HEK293 (cell line): Measurements from ENCODE around the gene PHLDB3.
"Not testable (repeated sequence)": the region's sequence is repeated elsewhere in the genome, so short reads cannot be mapped to it uniquely, and the experiment has no call there.

ENCODE experiments used
- CTCF ChIA-PET: fragments of 350-600 bp; formaldehyde crosslinking; extraction: SDS; loops from one replicate; lab custom pipeline; 2021; ENCODE audit warnings: antibody characterized with exemption; lab: Yijun Ruan, JAX
- POLR2A ChIA-PET: fragments of 300-600 bp; formaldehyde crosslinking; extraction: SDS; loops from one replicate; lab custom pipeline; 2020; ENCODE audit warnings: antibody characterized with exemption, inconsistent platforms; lab: Yijun Ruan, JAX
- H3K27ac ChIP-seq: fragments of 200-500 bp; sonication (Bioruptor generic); 2 replicates; pipeline ENCODE4 v1.5.1; 2014; ENCODE audit warnings: low read depth, low read length, control low read depth, inconsistent platforms; ENCODE audit errors: extremely low read depth
- H3K36me3 ChIP-seq, 2 experiments: fragments of 200-500 bp in 1 of 2; sonication (Bioruptor generic) in 1 of 2; 1 replicate in 1 of 2; 2 replicates in 1 of 2; pipeline ENCODE4 v1.5.1; 2014 to 2017; ENCODE audit warnings: inconsistent platforms in 2 of 2, low read length in 2 of 2; ENCODE audit not compliant: control insufficient read depth in 2 of 2, insufficient read depth in 1 of 2
- H3K4me1 ChIP-seq: fragments of 200-500 bp; sonication (Bioruptor generic); 2 replicates; pipeline ENCODE4 v1.5.1; 2014; ENCODE audit warnings: mild to moderate bottlenecking, low read length, inconsistent platforms; ENCODE audit not compliant: control insufficient read depth, insufficient read depth
- H3K4me3 ChIP-seq: 2 replicates; pipeline ENCODE4 v1.5.1; 2011; ENCODE audit warnings: low read depth, mild to moderate bottlenecking, control low read depth, low read length, moderate library complexity
- H3K9me3 ChIP-seq: fragments of 200-500 bp; sonication (Bioruptor generic); 2 replicates; pipeline ENCODE4 v1.5.1; 2014; ENCODE audit warnings: low read depth, low read length, inconsistent platforms; ENCODE audit not compliant: control insufficient read depth, insufficient read depth
- EGR2 ChIP-seq: fragments of 450-650 bp; formaldehyde crosslinking; IDR thresholded peaks from 2 replicates; pipeline ENCODE4 v1.5.1; 2016; ENCODE audit warnings: low read depth, missing biosample characterization, missing genetic modification characterization
- GLIS2 ChIP-seq: fragments of 450-650 bp; formaldehyde crosslinking; IDR thresholded peaks from 2 replicates; pipeline ENCODE4 v1.5.1; 2016; ENCODE audit warnings: missing biosample characterization, missing genetic modification characterization
- KLF9 ChIP-seq: fragments of 450-650 bp; formaldehyde crosslinking; IDR thresholded peaks from 2 replicates; pipeline ENCODE4 v1.5.1; 2016; ENCODE audit warnings: missing biosample characterization, missing genetic modification characterization, low read depth
- PATZ1 ChIP-seq: fragments of 450-650 bp; formaldehyde crosslinking; IDR thresholded peaks from 2 replicates; pipeline ENCODE4 v1.5.1; 2016; ENCODE audit warnings: missing biosample characterization, missing genetic modification characterization
- PRDM1 ChIP-seq: fragments of 450-650 bp; formaldehyde crosslinking; IDR thresholded peaks from 2 replicates; pipeline ENCODE4; 2016; ENCODE audit warnings: missing biosample characterization, missing genetic modification characterization
- ZFHX2 ChIP-seq: fragments of 450-650 bp; formaldehyde crosslinking; conservative IDR thresholded peaks from 2 replicates; pipeline ENCODE4 v1.5.1; 2016; ENCODE audit warnings: missing biosample characterization, missing genetic modification characterization
- ZNF2 ChIP-seq: fragments of 450-650 bp; formaldehyde crosslinking; IDR thresholded peaks from 2 replicates; pipeline ENCODE4 v1.5.1; 2016; ENCODE audit warnings: missing biosample characterization, missing genetic modification characterization
- ZNF274 ChIP-seq, 2 experiments: fragments of 200-500 bp in 1 of 2; fragments of 450-650 bp in 1 of 2; sonication (Bioruptor generic) in 1 of 2; formaldehyde crosslinking in 1 of 2; IDR thresholded peaks; 2 replicates each; pipeline versions ENCODE4 v1.5.1 to v1.6.1; 2014 to 2016; ENCODE audit warnings: borderline replicate concordance in 1 of 2, inconsistent platforms in 1 of 2, low read length in 1 of 2, missing biosample characterization in 1 of 2, missing genetic modification characterization in 1 of 2
- ZNF341 ChIP-seq: fragments of 450-650 bp; formaldehyde crosslinking; IDR thresholded peaks from 2 replicates; pipeline ENCODE4; 2016; ENCODE audit warnings: low read depth, missing biosample characterization, missing genetic modification characterization
- ZNF423 ChIP-seq: fragments of 450-650 bp; formaldehyde crosslinking; IDR thresholded peaks from 2 replicates; pipeline ENCODE4 v1.5.1; 2016; ENCODE audit warnings: missing biosample characterization, missing genetic modification characterization
- ZNF600 ChIP-seq: fragments of 450-650 bp; formaldehyde crosslinking; IDR thresholded peaks from 2 replicates; pipeline ENCODE4 v1.5.1; 2016; ENCODE audit warnings: missing biosample characterization, missing genetic modification characterization
- ZNF623 ChIP-seq: fragments of 450-650 bp; formaldehyde crosslinking; IDR thresholded peaks from 2 replicates; pipeline ENCODE4 v1.5.1; 2016; ENCODE audit warnings: missing biosample characterization, missing genetic modification characterization
- TF ChIP-seq, protein P1 (sequence below): fragments of 450-650 bp; formaldehyde crosslinking; IDR thresholded peaks from 2 replicates; pipeline ENCODE4 v1.5.1; 2016; ENCODE audit warnings: missing biosample characterization, missing genetic modification characterization
- TF ChIP-seq, protein P2 (sequence below): fragments of 450-650 bp; formaldehyde crosslinking; IDR thresholded peaks from 2 replicates; pipeline ENCODE4 v1.5.0; 2017; ENCODE audit warnings: missing biosample characterization, missing genetic modification characterization, borderline replicate concordance
- TF ChIP-seq, protein P3 (sequence below): fragments of 450-650 bp; formaldehyde crosslinking; IDR thresholded peaks from 2 replicates; pipeline ENCODE4 v1.5.1; 2016; ENCODE audit warnings: missing biosample characterization, missing genetic modification characterization

Gene PHLDB3

DNA sequence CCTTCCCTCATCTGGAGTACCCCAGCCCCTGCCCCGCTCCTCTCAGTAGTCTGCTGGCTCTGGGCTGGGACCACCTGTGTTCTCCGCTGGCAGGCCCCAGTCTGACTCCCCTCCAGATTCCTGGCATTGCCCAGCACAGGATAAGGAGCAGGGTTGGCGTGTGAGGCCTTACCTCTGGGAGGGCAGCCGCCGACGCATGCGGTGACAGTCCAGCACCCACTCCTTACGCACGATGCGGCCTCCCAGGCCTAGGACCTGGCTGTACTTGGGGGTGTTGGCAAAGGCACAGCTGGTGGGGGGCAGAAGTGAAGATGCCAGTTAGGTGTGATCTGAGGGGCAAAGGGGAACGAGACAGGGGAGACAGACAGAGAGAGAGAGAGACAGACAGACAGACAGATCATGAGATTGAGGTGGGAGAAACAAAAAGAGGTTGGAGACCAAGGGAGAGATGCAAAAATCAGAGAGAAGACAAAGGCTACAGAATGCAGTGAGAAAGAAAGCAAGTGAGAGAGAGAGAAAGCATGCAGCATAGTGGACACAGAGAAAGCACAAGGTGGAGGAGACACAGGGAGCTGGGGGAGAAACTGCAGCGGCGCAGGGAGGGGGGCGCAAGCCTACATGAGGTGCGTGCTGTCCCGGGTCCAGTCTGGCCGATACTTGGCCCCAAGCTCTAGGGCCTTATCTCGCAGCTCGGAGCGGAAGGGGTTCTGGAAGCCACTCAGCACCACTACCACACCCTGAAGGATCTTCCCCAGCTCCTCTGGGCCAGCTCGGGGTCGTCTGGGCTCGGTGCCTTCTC lies 47.1 kb upstream of the PHLDB3 start:
- Histone ChIP-seq H3K4me3 (no peak overlapping the region), H3K36me3 (peaks cover 77 to 84% of the 10 kb centered on the region in 2 experiments)
- POLR2A ChIA-PET: no interaction called here

DNA sequence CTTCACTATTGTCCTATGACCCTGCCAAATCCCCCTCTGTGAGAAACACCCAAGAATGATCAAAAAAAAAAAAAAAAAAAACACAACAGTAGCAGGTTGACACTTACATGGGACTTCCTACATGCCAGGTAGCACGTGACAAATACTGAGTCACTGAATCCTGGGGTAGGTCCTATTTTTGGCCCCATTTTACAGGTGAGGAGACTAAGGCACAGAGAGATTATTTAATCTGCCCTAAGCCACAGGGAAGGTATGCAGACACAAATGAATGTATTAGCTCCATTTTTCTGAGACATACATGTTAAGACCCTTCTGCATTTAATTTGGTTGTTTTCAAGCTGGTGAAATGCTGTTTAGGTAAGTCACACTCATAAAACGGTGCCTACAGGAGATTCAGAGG lies 44.2 kb upstream of the PHLDB3 start:
- no peaks in the 10 kb centered on the region for H3K9me3 ChIP-seq
- POLR2A ChIA-PET: no interaction called here
- H3K36me3 ChIP-seq: peaks cover 79 to 83% of the 10 kb centered on the region in 2 experiments
- CTCF ChIA-PET: interaction anchor here (0.6 to 1.5 kb wide), 4 partner anchors 46 to 443 kb away, joined by 3 read pairs; no protein-coding TSS in a partner anchor
- TF ChIP-seq KLF9: no peak
- TF ChIP-seq, protein P1, sequence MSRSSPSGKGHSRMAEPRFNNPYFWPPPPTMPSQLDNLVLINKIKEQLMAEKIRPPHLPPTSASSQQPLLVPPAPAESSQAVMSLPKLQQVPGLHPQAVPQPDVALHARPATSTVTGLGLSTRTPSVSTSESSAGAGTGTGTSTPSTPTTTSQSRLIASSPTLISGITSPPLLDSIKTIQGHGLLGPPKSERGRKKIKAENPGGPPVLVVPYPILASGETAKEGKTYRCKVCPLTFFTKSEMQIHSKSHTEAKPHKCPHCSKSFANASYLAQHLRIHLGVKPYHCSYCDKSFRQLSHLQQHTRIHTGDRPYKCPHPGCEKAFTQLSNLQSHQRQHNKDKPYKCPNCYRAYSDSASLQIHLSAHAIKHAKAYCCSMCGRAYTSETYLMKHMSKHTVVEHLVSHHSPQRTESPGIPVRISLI (tag by site-specific recombination): peak; percentile 95
- peak; percentile 70 for TF ChIP-seq ZNF623
- H3K4me3 ChIP-seq: no peak overlapping the region
- no peaks in the 10 kb centered on the region for H3K4me1 ChIP-seq
- no peak overlapping the region for H3K27ac ChIP-seq

More for the DNA sequence above, 47.1 kb upstream of the PHLDB3 start:
- no peak overlapping the region for H3K27ac ChIP-seq
- no peaks in the 10 kb centered on the region for H3K4me1 ChIP-seq
- no peaks in the 10 kb centered on the region for H3K9me3 ChIP-seq
- CTCF ChIA-PET: interaction anchor here (0.6 to 8.2 kb wide), 4 partner anchors 14 to 126 kb away, joined by 3 to 138 read pairs (median 4); partner anchors contain the start of gene ZNF575
- peak; percentile 50; the same call in 1 of the 2 replicates for TF ChIP-seq ZNF600 (tag by site-specific recombination)
- TF ChIP-seq ZNF274 (IDR thresholded peaks at IDR 0.05; ENCODE audit: low read length): no peak
- peak; percentile 53; the same call in 1 of the 2 replicates for TF ChIP-seq ZNF274 (tag by site-specific recombination; IDR thresholded peaks at IDR 0.05; ENCODE audit: borderline replicate concordance)
- no peak for TF ChIP-seq ZNF341
- peak; percentile 11; the same call in 1 of the 2 replicates for TF ChIP-seq GLIS2 (tag by site-specific recombination)
- TF ChIP-seq, protein P2, sequence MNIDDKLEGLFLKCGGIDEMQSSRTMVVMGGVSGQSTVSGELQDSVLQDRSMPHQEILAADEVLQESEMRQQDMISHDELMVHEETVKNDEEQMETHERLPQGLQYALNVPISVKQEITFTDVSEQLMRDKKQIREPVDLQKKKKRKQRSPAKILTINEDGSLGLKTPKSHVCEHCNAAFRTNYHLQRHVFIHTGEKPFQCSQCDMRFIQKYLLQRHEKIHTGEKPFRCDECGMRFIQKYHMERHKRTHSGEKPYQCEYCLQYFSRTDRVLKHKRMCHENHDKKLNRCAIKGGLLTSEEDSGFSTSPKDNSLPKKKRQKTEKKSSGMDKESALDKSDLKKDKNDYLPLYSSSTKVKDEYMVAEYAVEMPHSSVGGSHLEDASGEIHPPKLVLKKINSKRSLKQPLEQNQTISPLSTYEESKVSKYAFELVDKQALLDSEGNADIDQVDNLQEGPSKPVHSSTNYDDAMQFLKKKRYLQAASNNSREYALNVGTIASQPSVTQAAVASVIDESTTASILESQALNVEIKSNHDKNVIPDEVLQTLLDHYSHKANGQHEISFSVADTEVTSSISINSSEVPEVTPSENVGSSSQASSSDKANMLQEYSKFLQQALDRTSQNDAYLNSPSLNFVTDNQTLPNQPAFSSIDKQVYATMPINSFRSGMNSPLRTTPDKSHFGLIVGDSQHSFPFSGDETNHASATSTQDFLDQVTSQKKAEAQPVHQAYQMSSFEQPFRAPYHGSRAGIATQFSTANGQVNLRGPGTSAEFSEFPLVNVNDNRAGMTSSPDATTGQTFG (tag by site-specific recombination): 0 out of 2 replicates have a peak, but pooled peaks have one; percentile 60
- TF ChIP-seq ZNF2 (tag by site-specific recombination): no peak
- no peak for TF ChIP-seq ZNF423 (tag by site-specific recombination)
- TF ChIP-seq PRDM1: peak; percentile 94

DNA sequence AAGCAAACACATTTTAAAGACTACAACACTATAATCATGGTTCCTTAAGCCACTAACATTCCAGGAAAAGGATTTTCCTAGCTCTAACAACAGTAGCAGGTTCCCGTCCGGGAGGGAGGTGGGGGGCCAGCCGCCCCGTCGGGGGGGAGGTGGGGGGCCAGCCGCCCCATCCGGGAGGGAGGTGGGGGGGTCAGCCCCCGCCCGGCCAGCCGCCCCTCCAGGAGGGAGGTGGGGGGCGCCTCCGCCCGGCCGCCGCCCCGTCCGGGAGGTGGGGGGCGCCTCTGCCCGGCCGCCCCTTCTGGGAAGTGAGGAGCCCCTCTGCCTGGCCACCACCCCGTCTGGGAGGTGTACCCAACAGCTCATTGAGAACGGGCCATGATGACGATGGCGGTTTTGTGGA lies 43.4 kb upstream of the PHLDB3 start:
- H3K4me3 ChIP-seq, H3K27ac ChIP-seq, H3K4me1 ChIP-seq, H3K9me3 ChIP-seq, POLR2A ChIA-PET: not testable (repeated sequence)
- CTCF ChIA-PET: interaction anchor here (1.2 kb wide), 1 partner anchor 47 kb away, joined by 3 read pairs; no protein-coding TSS in a partner anchor
- H3K36me3 ChIP-seq: peaks cover 79 to 83% of the 10 kb centered on the region in 2 experiments

DNA sequence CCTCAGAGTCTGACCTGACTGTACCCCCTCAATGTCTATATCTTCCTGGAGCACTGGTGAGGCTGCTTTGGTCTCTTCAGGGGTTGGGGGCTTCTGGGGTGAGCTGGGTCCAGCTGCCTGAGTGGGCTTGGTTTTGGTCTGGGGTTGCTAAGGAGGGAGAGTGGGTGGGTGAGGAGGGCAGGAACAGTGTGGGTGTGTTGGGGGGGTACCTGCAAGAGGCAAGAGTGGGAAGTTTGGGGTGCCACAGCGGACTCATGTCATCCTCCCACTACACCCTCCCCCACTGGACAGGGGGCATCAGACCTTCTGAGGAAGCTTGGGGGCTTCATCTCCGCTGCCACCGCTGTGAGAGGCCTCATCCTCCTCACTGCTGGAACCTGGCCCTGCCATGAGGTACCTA lies 42.0 kb upstream of the PHLDB3 start:
- Histone ChIP-seq H3K4me1 (no peaks in the 10 kb centered on the region), H3K36me3 (peaks cover 81 to 85% of the 10 kb centered on the region in 2 experiments), H3K4me3 (no peak overlapping the region), H3K9me3 (no peaks in the 10 kb centered on the region), H3K27ac (no peak overlapping the region)
- POLR2A ChIA-PET: no interaction called here
- peak; percentile 82 for TF ChIP-seq EGR2
- TF ChIP-seq PATZ1 (tag by site-specific recombination): 0 out of 2 replicates have a peak, but pooled peaks have one; percentile 14
- TF ChIP-seq, protein P3, sequence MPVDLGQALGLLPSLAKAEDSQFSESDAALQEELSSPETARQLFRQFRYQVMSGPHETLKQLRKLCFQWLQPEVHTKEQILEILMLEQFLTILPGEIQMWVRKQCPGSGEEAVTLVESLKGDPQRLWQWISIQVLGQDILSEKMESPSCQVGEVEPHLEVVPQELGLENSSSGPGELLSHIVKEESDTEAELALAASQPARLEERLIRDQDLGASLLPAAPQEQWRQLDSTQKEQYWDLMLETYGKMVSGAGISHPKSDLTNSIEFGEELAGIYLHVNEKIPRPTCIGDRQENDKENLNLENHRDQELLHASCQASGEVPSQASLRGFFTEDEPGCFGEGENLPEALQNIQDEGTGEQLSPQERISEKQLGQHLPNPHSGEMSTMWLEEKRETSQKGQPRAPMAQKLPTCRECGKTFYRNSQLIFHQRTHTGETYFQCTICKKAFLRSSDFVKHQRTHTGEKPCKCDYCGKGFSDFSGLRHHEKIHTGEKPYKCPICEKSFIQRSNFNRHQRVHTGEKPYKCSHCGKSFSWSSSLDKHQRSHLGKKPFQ: no peak
- peak; percentile 79 for TF ChIP-seq ZFHX2 (tag by site-specific recombination)
- CTCF ChIA-PET: interaction anchor here (0.8 to 2.6 kb wide), 2 partner anchors 9 to 11 kb away, joined by 3 to 24 read pairs; no protein-coding TSS in a partner anchor
